SK-N-MC (cell line): Measurements from ENCODE around the gene ABL1.

Experiments
- EZH2 ChIP-seq: fragments of 200-600 bp; sonication (generic); IDR thresholded peaks from one replicate; pipeline ENCODE4 v1.6.1; 2017; ENCODE audit warnings: antibody characterized with exemption
- FOXP2 ChIP-seq: optimal IDR thresholded peaks from 2 replicates; pipeline ENCODE3; 2011; ENCODE audit warnings: mild to moderate bottlenecking, moderate library complexity; ENCODE audit not compliant: insufficient read depth; ENCODE audit errors: extremely low read length, control extremely low read depth
- POLR2AphosphoS5 ChIP-seq: IDR thresholded peaks from 2 replicates; pipeline ENCODE4 v1.6.1; 2012; ENCODE audit warnings: mild to moderate bottlenecking, low read depth, low read length, borderline replicate concordance

GRCh38 chr9:130884542-130885483 is 49.8 kb downstream of the ABL1 start:
- TF ChIP-seq EZH2 (no peak), POLR2AphosphoS5 (no peak), FOXP2 (no peak)
